GM12872 (cell line): ENCODE results near the gene ACTR3C.

Experiments
- CTCF ChIP-seq: IDR thresholded peaks from 3 replicates; pipeline ENCODE4 v1.5.1; 2011; ENCODE audit warnings: low read depth, mild to moderate bottlenecking, low read length, moderate library complexity; ENCODE audit not compliant: insufficient read depth

The ACTR3C gene

GRCh38 chr7:150337179-150337578 lies 13.8 kb upstream of the ACTR3C start:
- no peak for TF ChIP-seq CTCF

- TF ChIP-seq CTCF, result no peak
These were observed 13.4 kb upstream of the ACTR3C start for GRCh38 chr7:150336746-150337145.

- TF ChIP-seq CTCF, result no peak
These were observed 12.4 kb upstream of the ACTR3C start for GRCh38 chr7:150335774-150336112.

- no peak for TF ChIP-seq CTCF
These were observed 11.9 kb upstream of the ACTR3C start for GRCh38 chr7:150335108-150335773.

- TF ChIP-seq CTCF, result no peak
These were observed 10.8 kb upstream of the ACTR3C start for GRCh38 chr7:150334108-150334507.

GRCh38 chr7:150333659-150334058 lies 10.3 kb upstream of the ACTR3C start:
- TF ChIP-seq CTCF, result no peak

- TF ChIP-seq CTCF, result no peak
These were observed 9.7 kb upstream of the ACTR3C start for GRCh38 chr7:150332852-150333635.
